NCI-H187 (cell line): ENCODE measurements around the gene PSMC1.

ENCODE experiments used
- DNase-seq, 2 experiments: peaks; one replicate each; lab custom pipeline; 2025; lab: John Stamatoyannopoulos, UW

PSMC1 gene

GRCh38 chr14:90276646-90277367 is 20.5 kb downstream of the PSMC1 start:
- DNase-seq: no peak

DNA sequence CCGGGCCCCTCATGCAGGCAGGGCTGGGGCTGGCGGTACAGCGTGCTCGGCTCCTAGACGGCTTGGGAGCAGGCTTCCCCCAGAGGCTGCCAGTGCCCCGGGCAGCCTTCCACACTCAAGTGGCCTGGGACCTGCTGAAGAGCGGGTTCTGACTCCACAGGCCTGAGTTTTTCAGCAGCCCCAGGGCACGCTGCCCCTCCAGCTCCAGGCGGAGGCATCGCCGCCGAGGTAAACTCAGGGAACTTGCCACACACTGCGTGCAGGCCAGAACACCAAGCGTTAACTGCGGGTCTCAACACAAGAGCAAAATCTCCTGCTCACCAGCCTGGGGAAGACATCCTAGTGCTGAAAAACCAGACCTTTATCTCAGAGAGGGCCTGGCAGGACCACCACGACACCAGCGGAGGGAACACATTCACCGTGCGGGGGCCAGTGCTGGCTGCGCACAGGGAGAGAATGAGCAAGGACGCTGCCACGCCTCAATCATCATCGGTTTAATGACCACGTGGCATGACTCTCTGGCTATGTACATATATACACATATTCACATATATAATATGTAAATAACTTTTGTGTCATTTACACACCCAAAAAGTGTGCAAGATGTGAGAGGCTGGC is 21.3 kb downstream of the PSMC1 start:
- DNase-seq: no peak

DNA sequence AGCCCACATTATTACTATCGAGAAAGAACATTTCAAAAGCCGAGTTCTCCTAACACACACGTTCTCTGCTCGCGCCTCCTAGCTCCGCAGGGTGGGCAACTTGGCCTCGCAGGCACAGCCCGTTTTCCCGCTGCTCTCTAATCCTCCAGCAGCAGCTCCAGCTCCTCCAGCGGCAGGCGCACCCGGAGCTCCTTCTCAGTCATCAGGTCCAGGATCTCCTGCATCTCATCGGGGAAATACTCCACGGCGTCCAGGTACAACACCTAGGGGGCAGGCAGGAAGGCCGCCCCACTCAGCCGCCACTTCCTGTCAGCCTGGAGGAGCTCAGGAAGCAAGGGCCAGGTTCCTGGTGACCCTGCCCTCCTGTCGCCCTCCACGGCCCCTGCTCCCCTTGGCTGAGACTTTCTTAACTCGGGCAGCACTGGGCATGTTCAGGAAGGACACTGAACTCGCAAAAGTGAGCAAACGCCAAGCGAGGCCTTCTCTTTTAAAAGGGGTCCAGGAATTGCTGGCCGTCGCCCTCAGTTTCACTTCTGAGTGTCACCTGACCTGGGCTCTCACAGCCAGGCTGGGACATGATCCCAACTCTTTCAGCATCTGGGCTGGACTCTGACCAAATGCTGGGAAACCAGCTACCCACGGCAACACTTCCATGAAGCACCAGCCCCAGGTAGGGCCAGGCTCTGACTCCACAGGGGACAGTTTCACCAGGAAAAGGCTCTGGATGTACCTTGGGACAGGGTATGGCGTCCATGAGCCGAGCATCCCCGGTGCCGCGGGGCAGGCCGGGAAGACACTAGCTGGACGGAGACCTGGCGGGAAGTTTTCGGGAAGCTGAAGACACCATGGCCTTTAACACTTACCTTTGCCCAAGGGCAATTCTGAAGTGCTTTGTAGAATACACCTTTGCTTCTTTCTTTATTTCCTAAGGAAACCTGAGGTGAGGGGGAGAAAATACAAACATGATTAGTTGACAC is 22.1 kb downstream of the PSMC1 start:
- no peak for DNase-seq

DNA sequence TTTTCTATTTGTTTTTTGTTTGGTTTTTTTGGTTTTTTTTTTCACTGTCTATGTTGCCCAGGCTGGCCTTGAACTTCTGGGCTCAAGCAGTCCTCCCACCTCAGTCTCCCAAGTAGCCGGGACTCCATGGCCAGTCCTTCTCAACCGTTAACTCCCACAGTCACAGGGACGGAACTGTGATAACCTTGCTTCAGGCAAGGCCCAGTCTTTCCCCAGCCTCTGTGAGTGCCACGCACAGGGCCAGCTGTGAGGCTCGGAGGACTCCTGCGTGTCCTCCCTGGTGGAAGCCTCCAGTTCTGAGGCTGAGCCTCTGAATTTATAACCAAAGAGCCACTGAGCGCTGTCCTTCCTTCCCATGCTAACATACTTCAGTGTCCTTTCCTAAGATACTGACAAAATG is 23.7 kb downstream of the PSMC1 start:
- DNase-seq: no peak

DNA sequence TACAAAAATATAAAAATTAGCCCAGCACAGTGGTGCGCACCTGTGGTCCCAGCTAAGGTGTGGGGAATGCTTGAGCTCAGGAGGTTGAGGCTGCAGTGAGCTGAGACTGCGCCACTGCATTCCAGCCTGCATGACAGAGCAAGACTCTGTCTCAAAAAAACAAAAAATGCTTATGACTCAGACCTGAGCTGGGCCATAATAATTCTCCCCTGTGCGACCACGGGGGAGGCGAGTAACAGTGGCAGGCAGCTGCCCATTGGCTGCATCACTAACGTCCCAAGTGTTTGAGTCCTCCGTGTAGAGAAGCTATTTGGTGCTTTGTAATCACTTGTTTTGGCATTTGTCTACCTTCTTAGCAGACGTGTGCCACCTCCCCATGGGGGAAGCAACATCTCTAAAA is 24.9 kb downstream of the PSMC1 start:
- no peak for DNase-seq

DNA sequence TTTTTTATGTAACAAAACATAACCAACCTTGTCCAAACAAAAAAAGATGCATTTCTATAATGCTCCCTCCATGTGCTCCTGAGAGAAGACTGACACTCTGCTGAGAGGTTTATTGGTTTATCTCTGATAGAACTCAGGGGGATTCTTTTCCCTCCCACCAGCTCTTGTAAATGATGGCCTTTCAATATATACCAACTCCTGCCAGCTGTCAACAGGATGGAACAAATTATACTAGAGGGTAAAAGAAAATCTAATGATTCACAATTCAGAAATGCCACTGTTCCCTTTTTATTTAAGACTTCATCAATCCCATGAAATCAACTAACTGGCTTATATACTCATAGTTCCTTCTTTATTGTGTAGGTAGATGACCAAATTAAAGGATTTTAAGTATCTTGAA is 25.4 kb downstream of the PSMC1 start:
- DNase-seq: no peak

GRCh38 chr14:90287791-90288190 is 31.4 kb downstream of the PSMC1 start:
- DNase-seq: no peak

- no peak for DNase-seq
These were observed 32.5 kb downstream of the PSMC1 start for GRCh38 chr14:90288651-90289355.

DNA sequence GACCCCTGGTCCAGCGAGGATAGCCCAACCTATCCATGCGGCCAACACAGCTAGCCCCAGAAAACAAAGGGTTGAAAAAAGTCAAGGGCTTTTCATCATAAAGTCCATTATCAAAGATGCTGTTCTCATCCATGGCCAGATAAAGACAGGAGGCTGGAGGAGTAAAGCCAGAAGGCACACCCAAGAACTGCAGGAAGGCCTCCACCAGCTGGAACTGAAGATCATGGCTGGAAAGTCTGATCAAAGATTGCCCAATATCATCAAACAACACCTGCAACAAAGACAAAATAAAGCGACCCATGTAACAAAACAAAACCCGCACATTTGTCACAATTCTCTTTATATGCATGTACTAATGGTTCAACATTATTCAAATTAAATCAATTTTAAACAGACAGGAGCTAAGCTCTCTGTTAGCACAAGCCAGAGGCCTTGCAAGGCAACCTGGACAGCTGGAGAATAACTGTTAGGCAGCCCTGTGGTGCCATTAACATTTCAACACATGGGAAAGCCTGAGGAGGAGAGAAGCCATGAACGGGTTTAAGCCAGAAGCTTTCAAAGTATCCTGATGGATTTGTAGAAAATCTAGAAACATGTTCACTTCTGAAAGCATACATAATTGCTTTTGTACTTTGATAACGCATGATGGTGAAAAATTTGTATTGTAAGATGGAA is 34.1 kb downstream of the PSMC1 start:
- no peak for DNase-seq

- no peak for DNase-seq
These were observed 35.3 kb downstream of the PSMC1 start for GRCh38 chr14:90291699-90292098.

- DNase-seq: no peak
These were observed 37.7 kb downstream of the PSMC1 start for GRCh38 chr14:90293766-90294730.

DNA sequence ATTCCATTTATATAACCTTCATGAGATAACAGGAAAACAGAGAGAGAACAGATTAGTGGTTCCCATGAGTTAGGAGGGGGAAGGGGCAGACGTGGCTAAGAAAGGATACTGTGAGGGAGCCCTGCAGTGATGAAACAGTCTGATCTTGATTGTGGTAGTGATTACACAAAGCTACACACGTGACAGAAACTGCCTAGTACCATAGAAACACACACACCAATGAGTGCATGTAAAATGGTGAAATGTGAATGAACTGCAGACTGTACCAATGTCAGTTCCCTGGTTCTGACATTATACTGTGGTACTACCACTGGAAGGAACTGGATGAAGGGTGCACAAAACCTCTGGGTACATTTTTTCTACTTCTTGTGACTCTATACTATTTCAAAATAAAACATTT is 38.5 kb downstream of the PSMC1 start:
- DNase-seq: no peak

DNA sequence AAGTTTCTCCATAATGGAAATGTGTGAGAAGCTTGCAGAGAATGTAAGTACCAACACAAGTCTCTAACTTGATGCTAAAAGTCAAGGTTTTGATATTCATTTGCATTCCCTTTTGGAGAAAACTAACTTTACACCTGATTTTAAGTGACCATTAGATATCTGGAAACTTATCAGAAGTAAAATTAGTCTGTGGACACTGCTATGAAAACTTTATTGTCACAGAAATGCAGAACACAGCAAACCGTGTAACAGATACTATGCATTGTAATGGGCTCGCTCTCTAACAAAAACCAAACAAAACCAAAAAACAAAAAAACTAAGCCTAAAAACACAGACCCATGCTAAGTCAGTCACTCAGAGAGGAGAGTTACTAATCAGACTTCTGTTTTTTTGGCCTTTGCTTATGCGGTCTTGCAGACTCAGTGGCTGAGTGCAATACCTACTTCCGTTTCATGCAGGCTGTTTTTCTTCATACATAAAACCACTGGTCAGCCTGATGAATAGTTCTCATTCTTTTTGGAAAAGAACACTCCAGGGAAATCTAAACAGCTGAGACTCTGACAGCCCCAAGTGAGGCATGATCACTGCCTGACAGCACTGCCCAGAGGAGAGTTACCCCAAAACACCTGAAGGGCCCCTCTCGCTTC is 39.6 kb downstream of the PSMC1 start:
- DNase-seq: no peak

GRCh38 chr14:90296641-90297040 is 40.3 kb downstream of the PSMC1 start:
- no peak for DNase-seq

- DNase-seq: no peak
These were observed 41.7 kb downstream of the PSMC1 start for GRCh38 chr14:90297876-90298629.

DNA sequence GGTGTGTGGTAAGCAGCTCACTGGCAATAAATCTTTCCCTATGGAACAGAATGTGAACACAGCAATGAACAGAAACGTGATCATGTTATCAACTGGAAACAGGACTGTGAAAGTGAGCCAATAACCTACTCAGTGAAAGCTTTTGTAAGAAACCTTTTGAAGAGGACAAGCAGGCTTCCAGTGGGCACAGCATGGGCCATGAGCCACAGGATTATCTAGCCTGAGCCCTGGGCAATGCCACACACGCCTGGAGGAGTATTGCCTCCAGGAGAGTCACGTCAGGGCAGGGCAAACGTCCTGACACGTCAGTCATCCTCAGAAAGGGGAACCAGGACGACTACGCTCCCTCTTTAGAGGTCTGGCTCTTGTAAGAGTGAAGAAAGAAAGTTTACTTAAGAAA is 43.1 kb downstream of the PSMC1 start:
- DNase-seq: no peak

- DNase-seq: no peak
These were observed 44.3 kb downstream of the PSMC1 start for GRCh38 chr14:90300611-90301047.

DNA sequence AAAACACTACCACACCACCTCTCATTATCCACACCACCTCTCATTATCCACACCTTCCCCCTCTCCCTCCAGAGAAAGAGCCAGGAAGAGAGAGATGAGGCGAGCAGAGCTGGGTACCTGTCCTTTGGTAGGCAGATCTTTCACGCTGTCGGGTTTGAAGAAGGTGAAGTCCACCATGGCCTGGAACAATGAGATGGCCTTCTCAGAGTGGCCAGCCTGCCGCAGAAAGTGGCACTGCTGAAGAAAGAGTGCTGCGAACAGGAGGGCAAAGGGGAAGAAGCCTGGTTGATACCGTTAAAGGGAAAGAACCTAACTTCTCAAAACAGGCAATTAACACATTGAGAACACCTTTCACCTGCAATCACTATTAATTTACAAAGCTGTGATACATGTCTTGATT is 44.8 kb downstream of the PSMC1 start:
- no peak for DNase-seq

- peak in 1 of 2 experiments; percentile 12 for DNase-seq
These were observed 45.3 kb downstream of the PSMC1 start for GRCh38 chr14:90301668-90302090.
